Measurements from ENCODE around the gene TSPAN13. TPM values are rescaled to one million over a fixed set of nuclear protein-coding genes. Genes with fewer than 3 reads are reported as not detected.

TSPAN13 gene
- total RNA-seq, 2 donors from 2014 or later = 5.1 to 9.7 TPM

- peaks cover 0 to 13% of the 10 kb centered on the region in 2 donors for H3K4me1 ChIP-seq
- TF ChIP-seq CTCF (IDR thresholded peaks at IDR 0.05) = no peak
Measured at GRCh38 chr7:16745645-16746044, 7.9 kb upstream of the TSPAN13 start.

GRCh38 chr7:16747102-16747501 lies 6.5 kb upstream of the TSPAN13 start:
- H3K27me3 ChIP-seq = no peaks in the 10 kb centered on the region
- H3K36me3 ChIP-seq = no peaks in the 10 kb centered on the region
- peaks cover 0 to 8% of the 10 kb centered on the region in 2 donors for H3K4me1 ChIP-seq
- TF ChIP-seq CTCF (IDR thresholded peaks at IDR 0.05) = no peak
- DNase-seq (ENCODE audit: low spot score) = no peak
- H3K4me3 ChIP-seq = no peak overlapping the region
- no peaks in the 10 kb centered on the region for H3K9me3 ChIP-seq
- peak overlapping the region in 1 of 2 donors; percentile 0 for H3K27ac ChIP-seq

More at GRCh38 chr7:16745645-16746044, 7.9 kb upstream of the TSPAN13 start:
- no peak overlapping the region for H3K27ac ChIP-seq
- no peak overlapping the region for H3K4me3 ChIP-seq
- no peaks in the 10 kb centered on the region for H3K36me3 ChIP-seq
- no peak for DNase-seq (ENCODE audit: low spot score)
- no peaks in the 10 kb centered on the region for H3K9me3 ChIP-seq
- no peaks in the 10 kb centered on the region for H3K27me3 ChIP-seq

GRCh38 chr7:16753932-16754855 lies 639 bp downstream of the TSPAN13 start:
- Histone ChIP-seq H3K4me1 (no peaks in the 10 kb centered on the region), H3K36me3 (no peaks in the 10 kb centered on the region), H3K27ac (peak overlapping the region; percentile 63 to 76), H3K4me3 (peak overlapping the region; percentile 63 to 73), H3K9me3 (no peaks in the 10 kb centered on the region), H3K27me3 (no peaks in the 10 kb centered on the region)
- no peak for DNase-seq (ENCODE audit: low spot score)
- no peak for TF ChIP-seq CTCF (IDR thresholded peaks at IDR 0.05)

- DNase-seq (ENCODE audit: low spot score) = no peak
- Histone ChIP-seq H3K4me3 (peak overlapping the region; percentile 63 to 73), H3K36me3 (no peaks in the 10 kb centered on the region), H3K9me3 (no peaks in the 10 kb centered on the region), H3K4me1 (no peaks in the 10 kb centered on the region), H3K27me3 (no peaks in the 10 kb centered on the region), H3K27ac (peak overlapping the region; percentile 63 to 76)
- no peak for TF ChIP-seq CTCF (IDR thresholded peaks at IDR 0.05)
Measured at GRCh38 chr7:16754856-16755317, 1.3 kb downstream of the TSPAN13 start.

GRCh38 chr7:16755397-16755796 lies 1.8 kb downstream of the TSPAN13 start:
- Histone ChIP-seq H3K4me3 (no peak overlapping the region), H3K27ac (peak overlapping the region in 1 of 2 donors; percentile 3), H3K4me1 (no peaks in the 10 kb centered on the region), H3K27me3 (no peaks in the 10 kb centered on the region), H3K9me3 (no peaks in the 10 kb centered on the region), H3K36me3 (no peaks in the 10 kb centered on the region)
- TF ChIP-seq CTCF (IDR thresholded peaks at IDR 0.05) = no peak
- no peak for DNase-seq (ENCODE audit: low spot score)
